GM19035 (cell line): Measurements from ENCODE around the gene PRDX1.
A peak's percentile ranks its signal among the peaks of the same experiment; 100 is the strongest.

Source experiments
- ATAC-seq: cut with Tn5 transposase; IDR thresholded peaks from one replicate; pipeline ENCODE4 v1.9.1; 2021; ENCODE audit not compliant: unreplicated experiment

Gene PRDX1

DNA sequence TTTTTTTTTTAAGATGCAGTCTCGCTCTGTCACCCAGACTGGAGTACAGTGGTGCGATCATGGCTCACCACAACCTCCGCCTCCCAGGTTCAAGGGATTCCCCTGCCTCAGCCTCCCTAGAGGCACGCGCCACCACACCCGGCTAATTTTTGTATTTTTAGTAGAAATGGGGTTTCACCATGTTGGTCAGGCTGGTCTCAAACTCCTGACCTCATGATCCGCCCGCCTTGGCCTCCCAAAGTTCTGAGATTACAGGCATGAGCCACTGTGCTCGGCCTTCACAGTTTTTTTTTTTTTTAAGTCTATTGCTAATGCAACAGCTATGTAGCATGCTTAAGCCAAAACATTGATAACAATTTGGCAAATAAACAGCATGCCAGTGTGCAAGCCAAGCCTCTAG, 54.3 kb downstream of the PRDX1 start:
- ATAC-seq = peak; percentile 54

GRCh38 chr1:45465277-45465676, 56.4 kb downstream of the PRDX1 start:
- ATAC-seq = no peak
